IMR-90 (cell line): ENCODE measurements around the gene NKD1. TPM values are rescaled to one million over a fixed set of nuclear protein-coding genes. Genes with fewer than 3 reads are reported as not detected.

Experiments used
- ATAC-seq: fragments of 200-7000 bp; cut with Tn5 transposase; 2 replicates; pipeline ENCODE4 v1.9.1; 2020; ENCODE audit warnings: low read depth, mild to moderate bottlenecking, moderate library complexity
- BruUV-seq: library from RNA; stranded (reverse); fragments of 400-500 nt; replicated peaks from 2 replicates; lab custom pipeline; 2021; lab: Mats Ljungman, UMichigan
- CTCF ChIA-PET: fragments of 300-600 bp; formaldehyde crosslinking; extraction: SDS; loops from one replicate; lab custom pipeline; 2021; ENCODE audit warnings: antibody characterized with exemption; lab: Yijun Ruan, JAX
- POLR2A ChIA-PET: fragments of 300-600 bp; sonication (Branson Sonifier 250); formaldehyde crosslinking; loops from one replicate; lab custom pipeline; 2022; ENCODE audit warnings: antibody characterized with exemption; ENCODE audit not compliant: unreplicated experiment; lab: Charles Lee
- DNase-seq: peaks from one replicate; pipeline ENCODE4 v3.0.0; 2013
- H2AFZ ChIP-seq: replicated peaks from 2 replicates; pipeline ENCODE3; 2013; ENCODE audit warnings: low read length, mild to moderate bottlenecking; ENCODE audit not compliant: poor library complexity
- H2AK5ac ChIP-seq: 2 replicates; pipeline ENCODE4 v1.6.1; 2013; ENCODE audit warnings: low read depth, low read length, inconsistent platforms
- H2AK9ac ChIP-seq: replicated peaks from 2 replicates; pipeline ENCODE3; 2013; ENCODE audit warnings: mild to moderate bottlenecking, low read depth, low read length, moderate library complexity; ENCODE audit not compliant: poor library complexity
- H2BK120ac ChIP-seq: 2 replicates; pipeline ENCODE4 v1.6.1; 2013; ENCODE audit warnings: low read depth, low read length, inconsistent platforms
- H2BK15ac ChIP-seq: 3 replicates; pipeline ENCODE4 v1.6.1; 2013; ENCODE audit warnings: low read depth, low read length, inconsistent platforms
- H2BK20ac ChIP-seq: 2 replicates; pipeline ENCODE4 v1.6.1; 2013; ENCODE audit warnings: low read depth, mild to moderate bottlenecking, inconsistent platforms, low read length, moderate library complexity
- H2BK5ac ChIP-seq: 2 replicates; pipeline ENCODE4 v1.6.1; 2013; ENCODE audit warnings: mild to moderate bottlenecking, low read depth, low read length, inconsistent platforms; ENCODE audit not compliant: poor library complexity, severe bottlenecking
- H3K14ac ChIP-seq: replicated peaks from 2 replicates; pipeline ENCODE4 v1.6.1; 2013; ENCODE audit warnings: low read depth, low read length, inconsistent platforms
- H3K18ac ChIP-seq: 2 replicates; pipeline ENCODE4 v1.6.1; 2013; ENCODE audit warnings: low read depth, low read length, control low read depth
- H3K23ac ChIP-seq: 2 replicates; pipeline ENCODE4 v1.6.1; 2013; ENCODE audit warnings: low read depth, low read length, inconsistent platforms
- H3K27ac ChIP-seq: 2 replicates; pipeline ENCODE4 v1.5.1; 2013; ENCODE audit warnings: mild to moderate bottlenecking, control low read depth, low read length; ENCODE audit not compliant: insufficient read depth
- H3K27me3 ChIP-seq: 2 replicates; pipeline ENCODE4 v1.6.1; 2013; ENCODE audit warnings: low read length; ENCODE audit not compliant: control insufficient read depth, insufficient read depth
- H3K36me3 ChIP-seq: 2 replicates; pipeline ENCODE4 v1.6.1; 2013; ENCODE audit warnings: low read length, mixed read lengths; ENCODE audit not compliant: control insufficient read depth, insufficient read depth
- H3K4ac ChIP-seq: 2 replicates; pipeline ENCODE4 v1.6.1; 2013; ENCODE audit warnings: low read depth, low read length, inconsistent platforms
- H3K4me1 ChIP-seq: 2 replicates; pipeline ENCODE4 v1.6.1; 2013; ENCODE audit warnings: low read length, mixed read lengths; ENCODE audit not compliant: control insufficient read depth, insufficient read depth
- H3K4me2 ChIP-seq: 2 replicates; pipeline ENCODE4 v1.6.1; 2013; ENCODE audit warnings: low read depth, mild to moderate bottlenecking, control low read depth, low read length, moderate library complexity
- H3K4me3 ChIP-seq: 2 replicates; pipeline ENCODE4 v1.5.1; 2013; ENCODE audit warnings: low read depth, mild to moderate bottlenecking, control low read depth, low read length, moderate library complexity; ENCODE audit not compliant: insufficient read depth
- H3K56ac ChIP-seq: 2 replicates; pipeline ENCODE4 v1.6.1; 2013; ENCODE audit warnings: low read length, inconsistent platforms; ENCODE audit not compliant: insufficient read depth; ENCODE audit errors: extremely low read depth
- H3K79me1 ChIP-seq, 2 experiments: 2 replicates each; pipeline ENCODE4 v1.6.1; 2013; ENCODE audit warnings: low read length in 2 of 2, inconsistent platforms in 1 of 2, low read depth in 1 of 2
- H3K9ac ChIP-seq: 2 replicates; pipeline ENCODE4 v1.6.1; 2013; ENCODE audit warnings: low read depth, low read length, control low read depth
- H3K9me1 ChIP-seq: 2 replicates; pipeline ENCODE4 v1.6.1; 2013; ENCODE audit warnings: low read length, inconsistent platforms; ENCODE audit not compliant: insufficient read depth
- H3K9me3 ChIP-seq: 2 replicates; pipeline ENCODE4 v1.6.1; 2013; ENCODE audit warnings: low read length; ENCODE audit not compliant: control insufficient read depth, insufficient read depth
- H4K20me1 ChIP-seq: 2 replicates; pipeline ENCODE4 v1.6.1; 2013; ENCODE audit warnings: low read length, inconsistent platforms; ENCODE audit not compliant: insufficient read depth
- H4K5ac ChIP-seq: 2 replicates; pipeline ENCODE4 v1.6.1; 2013; ENCODE audit warnings: mild to moderate bottlenecking, low read depth, low read length, control low read depth
- H4K8ac ChIP-seq, 2 experiments: 2 replicates each; pipeline ENCODE4 v1.6.1; 2013; ENCODE audit warnings: low read depth in 2 of 2, low read length in 2 of 2, control low read depth in 1 of 2, inconsistent platforms in 1 of 2
- H4K91ac ChIP-seq: 2 replicates; pipeline ENCODE4 v1.6.1; 2013; ENCODE audit warnings: low read depth, low read length, inconsistent platforms; ENCODE audit not compliant: insufficient read depth
- CEBPB ChIP-seq: IDR thresholded peaks from 2 replicates; pipeline ENCODE4 v1.6.1; 2012; ENCODE audit warnings: low read depth, low read length, improper control_type of control experiment
- MAZ ChIP-seq: IDR thresholded peaks from 2 replicates; pipeline ENCODE4 v1.6.1; 2012; ENCODE audit warnings: low read depth, mild to moderate bottlenecking, low read length, improper control_type of control experiment, moderate library complexity, borderline replicate concordance
- RFX5 ChIP-seq: IDR thresholded peaks from 2 replicates; pipeline ENCODE4 v1.8.0; 2012; ENCODE audit warnings: low read depth, mild to moderate bottlenecking, low read length, moderate library complexity
- WGBS, 2 experiments: methylation state at CpG; one replicate each; pipeline versions ENCODE4 v1.1.5 to v1.1.7; 2013; ENCODE audit warnings: missing lambda C conversion rate in 2 of 2; ENCODE audit not compliant: insufficient read length in 1 of 2; ENCODE audit errors: extremely low coverage in 2 of 2; 5-methylcytosine and 5-hydroxymethylcytosine counted together
- dilution Hi-C: fragments of 300-500 bp; cut with HindIII; formaldehyde crosslinking; loops from one replicate; pipeline ENCODE4 v1.14.3; 2018; ENCODE audit warnings: low sequenced_read_pairs; ENCODE audit not compliant: unreplicated experiment
- in situ Hi-C: fragments of 300-500 bp; cut with MboI; formaldehyde crosslinking; loops from 3 replicates; pipeline ENCODE4 v1.14.3; 2019; ENCODE audit warnings: low sequenced_read_pairs, inconsistent platforms, mixed read lengths
- intact Hi-C: fragments of 100-400 bp; cut with micrococcal nuclease; formaldehyde crosslinking; loops from 2 replicates; pipeline ENCODE4 v1.10.0; 2022
- polyA plus RNA-seq, 3 experiments: library from polyadenylated mRNA; depleted of rRNA; stranded (reverse); fragments of >200 nt; gene quantifications; 2 replicates each; pipeline ENCODE4 v1.2.3, GENCODE V29; 2012; ENCODE audit warnings: low replicate concordance in 1 of 3
- total RNA-seq: library from RNA; depleted of rRNA; stranded (reverse); fragments of >200 nt; gene quantifications from 2 replicates; pipeline ENCODE4 v1.2.3, GENCODE V29; 2012
- TF ChIP-seq, protein P1 (sequence below): conservative IDR thresholded peaks from 2 replicates; pipeline ENCODE4 v1.5.1; 2012; ENCODE audit warnings: mild to moderate bottlenecking, low read depth, low read length, improper control_type of control experiment
- TF ChIP-seq, protein P2 (sequence below): fragments of 150-350 bp; IDR thresholded peaks from 2 replicates; pipeline ENCODE4 v1.6.1; 2017; ENCODE audit warnings: mild to moderate bottlenecking, antibody characterized with exemption, low read length, low read depth

NKD1 gene
- total and polyA plus RNA-seq, 2 of the 4 experiments (the other 2 are of a cell fraction), result not detected

DNA sequence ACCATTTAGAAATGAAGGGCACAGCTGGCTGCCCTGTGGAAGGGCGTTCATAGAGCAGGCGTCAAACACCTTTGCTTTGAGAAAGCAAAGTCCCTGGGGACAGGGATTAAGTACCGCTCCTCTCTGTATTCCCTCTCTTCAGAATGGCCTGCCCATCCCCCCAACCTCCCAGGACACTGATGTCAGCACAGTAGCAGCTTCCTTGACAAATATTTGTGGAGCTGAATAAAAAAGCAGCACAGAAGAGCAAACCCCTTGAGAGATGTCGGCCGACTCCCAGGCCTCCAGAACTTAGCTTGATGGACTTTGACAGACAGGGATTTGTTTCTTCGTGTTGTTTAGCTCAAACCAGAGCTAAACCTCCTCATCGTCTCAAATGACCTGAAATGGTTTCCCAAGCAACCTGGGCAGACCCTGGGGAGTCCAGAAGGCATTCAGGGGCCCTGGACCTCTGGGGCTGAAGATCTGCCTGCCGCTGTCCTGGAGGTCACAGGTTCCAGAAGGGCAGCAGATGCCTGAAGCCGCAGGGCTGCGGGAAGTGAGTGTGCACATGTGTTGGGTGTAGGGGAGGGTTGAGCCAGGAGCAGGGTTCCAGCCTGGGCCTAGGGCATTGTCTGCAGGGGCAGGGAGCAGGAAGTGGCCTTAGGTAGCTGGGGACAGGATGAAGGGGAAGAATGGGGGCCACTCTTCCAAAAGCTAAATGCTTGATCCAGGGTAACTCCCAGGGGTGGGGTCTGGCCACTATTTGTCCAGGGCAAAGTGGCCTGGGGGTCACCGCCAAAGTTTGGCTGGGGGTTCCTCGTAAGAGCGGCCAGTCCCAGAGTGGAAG is 42.3 kb upstream of the NKD1 start:
- Histone ChIP-seq H3K27me3 (peaks cover 2% of the 10 kb centered on the region; the same call in 1 of the 2 replicates), H3K14ac (no peak overlapping the region), H2BK20ac (no peak overlapping the region), H2AK9ac (peak overlapping the region; percentile 42), H3K9me1 (no peaks in the 10 kb centered on the region), H4K91ac (no peak overlapping the region), H3K36me3 (no peaks in the 10 kb centered on the region), H3K23ac (no peak overlapping the region), H3K9me3 (no peaks in the 10 kb centered on the region), H3K79me1 (no peaks in the 10 kb centered on the region), H2BK120ac (no peak overlapping the region), H3K27ac (no peak overlapping the region), H3K9ac (no peak overlapping the region), H3K56ac (no peak overlapping the region), H2BK15ac (no peak overlapping the region), H3K4me1 (no peaks in the 10 kb centered on the region), H3K18ac (no peak overlapping the region), H4K20me1 (no peaks in the 10 kb centered on the region), H3K4ac (no peak overlapping the region), H2AFZ (no peak overlapping the region), H4K8ac (no peak overlapping the region), H3K4me2 (no peak overlapping the region), H2AK5ac (no peak overlapping the region), H3K4me3 (no peak overlapping the region), H4K5ac (no peak overlapping the region), H2BK5ac (no peak overlapping the region)
- ATAC-seq (no peak), DNase-seq (no peak)
- no TSS peak for BruUV-seq
- 20% methylated on average over 1 of the region's 13 CpGs; no CpG with 5 or more reads in 1 of the 2 experiments for WGBS, 2 experiments
- CTCF ChIA-PET, result no interaction called here
- POLR2A ChIA-PET, result no interaction called here
- dilution Hi-C loops (no loop called here), intact Hi-C loops (no loop called here), in situ Hi-C loops (no loop called here)
- TF ChIP-seq, protein P1, sequence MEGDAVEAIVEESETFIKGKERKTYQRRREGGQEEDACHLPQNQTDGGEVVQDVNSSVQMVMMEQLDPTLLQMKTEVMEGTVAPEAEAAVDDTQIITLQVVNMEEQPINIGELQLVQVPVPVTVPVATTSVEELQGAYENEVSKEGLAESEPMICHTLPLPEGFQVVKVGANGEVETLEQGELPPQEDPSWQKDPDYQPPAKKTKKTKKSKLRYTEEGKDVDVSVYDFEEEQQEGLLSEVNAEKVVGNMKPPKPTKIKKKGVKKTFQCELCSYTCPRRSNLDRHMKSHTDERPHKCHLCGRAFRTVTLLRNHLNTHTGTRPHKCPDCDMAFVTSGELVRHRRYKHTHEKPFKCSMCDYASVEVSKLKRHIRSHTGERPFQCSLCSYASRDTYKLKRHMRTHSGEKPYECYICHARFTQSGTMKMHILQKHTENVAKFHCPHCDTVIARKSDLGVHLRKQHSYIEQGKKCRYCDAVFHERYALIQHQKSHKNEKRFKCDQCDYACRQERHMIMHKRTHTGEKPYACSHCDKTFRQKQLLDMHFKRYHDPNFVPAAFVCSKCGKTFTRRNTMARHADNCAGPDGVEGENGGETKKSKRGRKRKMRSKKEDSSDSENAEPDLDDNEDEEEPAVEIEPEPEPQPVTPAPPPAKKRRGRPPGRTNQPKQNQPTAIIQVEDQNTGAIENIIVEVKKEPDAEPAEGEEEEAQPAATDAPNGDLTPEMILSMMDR, result no peak
- TF ChIP-seq CEBPB (no peak), MAZ (no peak), RFX5 (no peak)
- TF ChIP-seq, protein P2, sequence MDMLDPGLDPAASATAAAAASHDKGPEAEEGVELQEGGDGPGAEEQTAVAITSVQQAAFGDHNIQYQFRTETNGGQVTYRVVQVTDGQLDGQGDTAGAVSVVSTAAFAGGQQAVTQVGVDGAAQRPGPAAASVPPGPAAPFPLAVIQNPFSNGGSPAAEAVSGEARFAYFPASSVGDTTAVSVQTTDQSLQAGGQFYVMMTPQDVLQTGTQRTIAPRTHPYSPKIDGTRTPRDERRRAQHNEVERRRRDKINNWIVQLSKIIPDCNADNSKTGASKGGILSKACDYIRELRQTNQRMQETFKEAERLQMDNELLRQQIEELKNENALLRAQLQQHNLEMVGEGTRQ, result no peak
